Thyroid gland (tissue), 4 donors: ENCODE results near the gene NXPH1. TPM values are rescaled to one million over a fixed set of nuclear protein-coding genes. Genes with fewer than 3 reads are reported as not detected.

ENCODE experiments used
- DNase-seq, 2 donors: peaks; one replicate each; pipeline ENCODE4 v3.0.0-alpha.2; 2019
- H3K27ac ChIP-seq, 3 donors: fragments of 200-600 bp; sonication (generic); 1 replicate in 2 of 3; 2 replicates in 1 of 3; pipeline ENCODE4 v1.5.1; 2016 to 2019; ENCODE audit warnings: mild to moderate bottlenecking in 1 of 3, moderate library complexity in 1 of 3
- H3K27me3 ChIP-seq: fragments of 200-600 bp; sonication (generic); one replicate; pipeline ENCODE4 v1.5.1; 2019
- H3K36me3 ChIP-seq, 2 donors: fragments of 200-600 bp; sonication (generic); one replicate each; pipeline ENCODE4 v1.5.1; 2016 to 2019
- H3K4me1 ChIP-seq, 2 donors: fragments of 200-600 bp; sonication (generic); one replicate each; pipeline ENCODE4 v1.5.1; 2017 to 2019
- H3K4me3 ChIP-seq, 3 donors: fragments of 200-600 bp; sonication (generic); replicated peaks in 1 of 3; 1 replicate in 2 of 3; 2 replicates in 1 of 3; pipeline ENCODE4 v1.5.1; 2016; ENCODE audit warnings: mild to moderate bottlenecking in 1 of 3
- H3K9me3 ChIP-seq: fragments of 200-600 bp; sonication (generic); one replicate; pipeline ENCODE4 v1.5.1; 2017
- CTCF ChIP-seq, 6 experiments: fragments of 200-600 bp in 3 of 6; fragments of 450-650 bp in 3 of 6; sonication (generic) in 3 of 6; IDR thresholded peaks; one replicate each; pipeline ENCODE4 v1.5.1; 2016 to 2019; ENCODE audit warnings: antibody characterized with exemption in 6 of 6, mild to moderate bottlenecking in 2 of 6, inconsistent platforms in 1 of 6, moderate library complexity in 1 of 6
- POLR2A ChIP-seq, 2 donors: fragments of 450-650 bp; IDR thresholded peaks; one replicate each; pipeline ENCODE4 v1.6.1; 2017; ENCODE audit warnings: antibody characterized with exemption in 2 of 2, mild to moderate bottlenecking in 2 of 2, moderate library complexity in 1 of 2
- WGBS, 2 donors: methylation state at CpG; one replicate each; pipeline ENCODE4 v1.1.5; 2017; 5-methylcytosine and 5-hydroxymethylcytosine counted together
- intact Hi-C: fragments of 100-400 bp; cut with DNase I; formaldehyde crosslinking; loops from one replicate; pipeline ENCODE4 v1.15.1; 2023
- total RNA-seq, 4 donors: library from RNA; depleted of rRNA; stranded (reverse); fragments of >200 nt; gene quantifications; one replicate each; pipeline ENCODE4 v1.2.3, GENCODE V29; 2016

NXPH1 gene
- not detected for total RNA-seq

- no peak for TF ChIP-seq CTCF (IDR thresholded peaks at IDR 0.05)
- Histone ChIP-seq H3K4me1 (peaks cover 0 to 5% of the 10 kb centered on the region in 2 donors), H3K36me3 (no peaks in the 10 kb centered on the region), H3K9me3 (no peaks in the 10 kb centered on the region), H3K27ac (no peak within 1 kb of the TSS), H3K27me3 (peaks cover 22% of the 10 kb centered on the region), H3K4me3 (no peak within 1 kb of the TSS)
- DNase-seq: peak in 1 of 2 donors; percentile 20
- intact Hi-C loops: no loop called here
- WGBS, 2 donors: 1 to 4% methylated on average over 27 to 34 of the region's 71 CpGs
These were observed at the start of gene NXPH1 for GRCh38 chr7:8433477-8434289. NXPH1 (plus strand) TSS chr7:8433609.

GRCh38 chr7:8384901-8385300 is 48.5 kb upstream of the NXPH1 start:
- Histone ChIP-seq H3K27me3 (no peaks in the 10 kb centered on the region), H3K9me3 (no peaks in the 10 kb centered on the region), H3K4me1 (no peaks in the 10 kb centered on the region), H3K27ac (no peak overlapping the region), H3K4me3 (no peak overlapping the region), H3K36me3 (no peaks in the 10 kb centered on the region)
- intact Hi-C loops: no loop called here
- no peak for DNase-seq
- no peak for TF ChIP-seq CTCF (IDR thresholded peaks at IDR 0.05)
- 80% methylated on average over 4 of the region's 4 CpGs for WGBS, 2 donors

- no peak overlapping the region for H3K27ac ChIP-seq
- no peaks in the 10 kb centered on the region for H3K4me1 ChIP-seq
- no peaks in the 10 kb centered on the region for H3K27me3 ChIP-seq
- H3K36me3 ChIP-seq: no peaks in the 10 kb centered on the region
- H3K4me3 ChIP-seq: no peak overlapping the region
- WGBS, 2 donors: 74 to 78% methylated on average over 5 of the region's 5 CpGs
- intact Hi-C loops: no loop called here
- no peaks in the 10 kb centered on the region for H3K9me3 ChIP-seq
- DNase-seq: no peak
- TF ChIP-seq POLR2A (IDR thresholded peaks at IDR 0.05): no peak
- TF ChIP-seq CTCF (IDR thresholded peaks at IDR 0.05): no peak
These were observed 46.4 kb upstream of the NXPH1 start for GRCh38 chr7:8386926-8387550.

- 76 to 80% methylated on average over 7 of the region's 7 CpGs for WGBS, 2 donors
- no peak for DNase-seq
These were observed 45.7 kb upstream of the NXPH1 start for GRCh38 chr7:8387551-8388256.

More at GRCh38 chr7:8387551-8388256, 45.7 kb upstream of the NXPH1 start:
- H3K9me3 ChIP-seq: no peaks in the 10 kb centered on the region
- intact Hi-C loops: no loop called here
- H3K36me3 ChIP-seq: no peaks in the 10 kb centered on the region
- no peak overlapping the region for H3K4me3 ChIP-seq
- no peak for TF ChIP-seq CTCF (IDR thresholded peaks at IDR 0.05)
- no peak for TF ChIP-seq POLR2A (IDR thresholded peaks at IDR 0.05)
- H3K27ac ChIP-seq: no peak overlapping the region
- no peaks in the 10 kb centered on the region for H3K27me3 ChIP-seq
- H3K4me1 ChIP-seq: no peaks in the 10 kb centered on the region
